ENCODE measurements around the gene PLOD3. TPM values are rescaled to one million over a fixed set of nuclear protein-coding genes. Genes with fewer than 3 reads are reported as not detected.
A peak's percentile ranks its signal among the peaks of the same experiment; 100 is the strongest.

Gene PLOD3
- polyA plus RNA-seq, 1 donor (not counting 4 experiments of a cell fraction or from before 2014, with no cell fraction given) = 31.6 TPM

- no peak for TF ChIP-seq CTCF (optimal IDR thresholded peaks at IDR 0.05 in 1 of 3, IDR thresholded peaks at IDR 0.05 in 1 of 3, conservative IDR thresholded peaks at IDR 0.05 in 1 of 3; ENCODE audit: extremely low read depth in 1 of 3, insufficient read depth in 2 of 3, low read length in 3 of 3)
- no peak for TF ChIP-seq EZH2 (IDR thresholded peaks at IDR 0.05; ENCODE audit: low read length)
- peaks cover 11 to 20% of the 10 kb centered on the region in 2 experiments for H3K36me3 ChIP-seq (ENCODE audit: control insufficient read depth in 2 of 2, extremely low read depth in 1 of 2, insufficient read depth in 2 of 2, low read length in 2 of 2)
- no peaks in the 10 kb centered on the region for H3K79me2 ChIP-seq (ENCODE audit: control insufficient read depth, insufficient read depth, low read length)
- H3K9me1 ChIP-seq (ENCODE audit: control insufficient read depth, extremely low read depth, insufficient read depth, low read length) = no peaks in the 10 kb centered on the region
- peaks cover 3% of the 10 kb centered on the region for H4K20me1 ChIP-seq (ENCODE audit: control insufficient read depth, extremely low read depth, insufficient read depth, low read length)
- H3K9me3 ChIP-seq (ENCODE audit: control insufficient read depth, low read depth, low read length) = no peaks in the 10 kb centered on the region
- H3K4me3 ChIP-seq (ENCODE audit: control insufficient read depth in 2 of 3, extremely low read depth in 1 of 3, insufficient read depth in 2 of 3, low read depth in 1 of 3, low read length in 3 of 3) = peak overlapping the region; percentile 34 to 57 (median 51)
- FAIRE-seq (no peak), DNase-seq (ENCODE audit: low read depth, low spot score) (no peak)
- no peak overlapping the region for H2AFZ ChIP-seq (ENCODE audit: control insufficient read depth, low read length)
- H3K4me2 ChIP-seq (ENCODE audit: control insufficient read depth, extremely low read depth, insufficient read depth, low read depth, low read length) = peak overlapping the region; percentile 76
- H3K27ac ChIP-seq (ENCODE audit: control insufficient read depth, insufficient read depth, low read length) = no peak overlapping the region
- H3K4me1 ChIP-seq (ENCODE audit: control insufficient read depth, extremely low read depth, insufficient read depth, low read length) = peaks cover 38% of the 10 kb centered on the region
- dilution Hi-C loops (cut with MboI; ENCODE audit: extremely low pct_ligation_motif_present, low sequenced_read_pairs) = no loop called here
- peak overlapping the region; percentile 44 for H3K9ac ChIP-seq (ENCODE audit: control insufficient read depth, extremely low read depth, insufficient read depth, low read length)
- peaks cover 45% of the 10 kb centered on the region for H3K27me3 ChIP-seq (ENCODE audit: control insufficient read depth, extremely low read depth, insufficient read depth, low read length)
These were observed 53.1 kb downstream of the PLOD3 start for GRCh38 chr7:101164071-101164840.

DNA sequence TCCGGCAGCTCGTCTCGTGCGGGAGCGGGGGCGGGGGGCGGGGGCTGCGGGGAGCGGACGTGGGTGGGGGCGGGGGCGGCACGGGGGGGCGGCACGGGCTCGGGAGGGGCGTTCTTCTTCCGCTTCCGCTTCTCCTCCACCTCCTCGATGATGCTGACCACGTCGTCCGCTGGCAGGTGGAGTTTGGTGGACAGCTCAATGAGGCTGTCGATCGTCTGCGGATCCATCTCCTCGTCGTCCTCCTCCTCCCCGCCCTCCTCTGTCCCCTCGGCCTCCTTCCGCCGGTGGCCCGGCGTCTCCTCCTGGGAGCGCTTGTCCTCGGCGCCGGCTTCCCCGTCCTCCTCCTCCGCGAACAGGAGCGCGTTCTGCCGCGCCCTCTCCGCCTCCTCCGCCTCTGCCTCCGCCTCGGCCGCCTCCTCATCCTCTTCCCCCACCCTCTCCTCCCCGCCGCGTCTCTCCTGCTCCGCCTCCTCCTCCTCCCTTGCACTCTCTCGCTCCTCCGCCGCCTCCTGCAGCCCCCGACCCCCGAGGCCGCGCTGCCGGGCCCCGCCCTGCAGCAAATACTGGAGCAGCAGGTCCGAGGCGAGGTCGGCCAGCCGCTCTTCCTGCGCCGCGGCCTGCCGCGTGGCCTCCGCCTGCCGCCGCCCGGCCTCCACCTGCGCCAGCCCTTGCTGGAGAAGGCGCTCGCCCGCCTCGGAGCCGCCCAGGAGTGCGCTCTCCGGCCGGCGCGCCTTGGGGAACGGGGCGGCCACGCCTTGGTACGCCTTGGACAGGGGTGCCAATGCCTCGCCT lies 53.9 kb downstream of the PLOD3 start:
- Histone ChIP-seq H3K79me2 (ENCODE audit: control insufficient read depth, insufficient read depth, low read length) (no peaks in the 10 kb centered on the region), H4K20me1 (ENCODE audit: control insufficient read depth, extremely low read depth, insufficient read depth, low read length) (peaks cover 3% of the 10 kb centered on the region), H3K4me1 (ENCODE audit: control insufficient read depth, extremely low read depth, insufficient read depth, low read length) (peaks cover 32% of the 10 kb centered on the region), H2AFZ (ENCODE audit: control insufficient read depth, low read length) (peak overlapping the region; percentile 30), H3K4me3 (ENCODE audit: control insufficient read depth in 2 of 3, extremely low read depth in 1 of 3, insufficient read depth in 2 of 3, low read depth in 1 of 3, low read length in 3 of 3) (peak overlapping the region; percentile 34 to 57 (median 51)), H3K9me3 (ENCODE audit: control insufficient read depth, low read depth, low read length) (no peaks in the 10 kb centered on the region), H3K9me1 (ENCODE audit: control insufficient read depth, extremely low read depth, insufficient read depth, low read length) (no peaks in the 10 kb centered on the region), H3K4me2 (ENCODE audit: control insufficient read depth, extremely low read depth, insufficient read depth, low read depth, low read length) (peak overlapping the region; percentile 76), H3K9ac (ENCODE audit: control insufficient read depth, extremely low read depth, insufficient read depth, low read length) (peak overlapping the region; percentile 44), H3K27ac (ENCODE audit: control insufficient read depth, insufficient read depth, low read length) (no peak overlapping the region), H3K27me3 (ENCODE audit: control insufficient read depth, extremely low read depth, insufficient read depth, low read length) (peaks cover 37% of the 10 kb centered on the region), H3K36me3 (ENCODE audit: control insufficient read depth in 2 of 2, extremely low read depth in 1 of 2, insufficient read depth in 2 of 2, low read length in 2 of 2) (peaks cover 14 to 20% of the 10 kb centered on the region in 2 experiments)
- DNase-seq (ENCODE audit: low read depth, low spot score) (no peak), FAIRE-seq (no peak)
- no peak for TF ChIP-seq EZH2 (IDR thresholded peaks at IDR 0.05; ENCODE audit: low read length)
- TF ChIP-seq CTCF (optimal IDR thresholded peaks at IDR 0.05 in 1 of 3, IDR thresholded peaks at IDR 0.05 in 1 of 3, conservative IDR thresholded peaks at IDR 0.05 in 1 of 3; ENCODE audit: extremely low read depth in 1 of 3, insufficient read depth in 2 of 3, low read length in 3 of 3) = no peak
- dilution Hi-C loops (cut with MboI; ENCODE audit: extremely low pct_ligation_motif_present, low sequenced_read_pairs) = no loop called here

Data from keratinocyte (primary cell).